Activated CD4-positive, alpha-beta T cell treated with anti-CD3 and anti-CD28 coated beads, Interleukin-2, amount 50 U/mL, for 48 hours (primary cell): ENCODE results near the gene DOK5.

Experiments
- DNase-seq, 2 experiments: peaks; one replicate each; pipeline ENCODE4 v3.0.0-alpha.2; 2020

Gene DOK5

DNA sequence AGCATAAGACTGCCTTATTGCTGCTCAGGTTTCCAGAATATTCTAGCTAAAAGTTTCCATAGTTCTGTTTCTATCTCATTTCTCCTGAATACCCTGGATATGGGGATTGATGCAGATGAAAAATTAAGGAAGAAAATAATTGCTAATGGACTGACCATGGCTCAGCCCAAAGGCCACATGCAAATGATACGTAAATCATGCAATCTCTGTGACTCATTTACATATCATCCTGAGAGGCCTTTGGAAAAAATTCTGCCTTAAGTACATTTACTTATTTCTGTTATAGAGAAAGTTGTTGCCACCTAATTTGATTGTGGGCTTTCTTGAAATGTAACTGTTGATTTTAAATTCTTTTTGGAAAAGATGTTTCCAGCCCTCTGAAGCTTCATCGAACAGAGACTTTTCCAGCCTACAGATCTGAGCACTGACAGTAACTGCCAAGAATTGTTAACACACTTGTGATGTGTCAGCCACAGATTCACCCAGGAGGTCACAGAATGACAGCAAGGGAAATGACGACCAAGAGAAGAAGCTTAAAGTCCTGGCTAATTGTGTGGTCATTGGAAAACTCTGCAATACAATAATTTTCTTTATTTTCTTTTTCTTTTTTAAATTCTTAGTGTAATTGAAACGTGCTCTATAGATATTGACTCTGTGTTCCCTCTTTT lies 174.8 kb downstream of the DOK5 start:
- no peak for DNase-seq

DNA sequence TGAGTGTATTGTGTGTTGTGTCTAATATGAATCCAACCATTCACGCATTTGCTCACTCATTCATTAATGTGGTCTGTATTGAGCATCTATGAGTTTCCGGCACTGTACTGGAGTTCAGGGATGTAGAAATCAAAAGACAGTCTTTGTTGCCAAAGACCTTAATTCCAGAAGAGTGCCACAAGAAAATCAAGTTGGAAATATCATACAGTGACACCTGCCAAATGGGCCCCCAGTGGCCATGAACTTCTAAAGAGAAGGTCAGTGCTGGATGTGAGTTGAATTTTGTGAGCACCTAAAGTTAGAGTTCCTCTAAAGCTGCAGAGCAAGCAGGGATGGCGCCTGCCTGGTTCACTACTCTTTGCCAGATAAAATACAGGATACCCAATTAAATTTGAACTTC lies 175.9 kb downstream of the DOK5 start:
- DNase-seq: no peak

DNA sequence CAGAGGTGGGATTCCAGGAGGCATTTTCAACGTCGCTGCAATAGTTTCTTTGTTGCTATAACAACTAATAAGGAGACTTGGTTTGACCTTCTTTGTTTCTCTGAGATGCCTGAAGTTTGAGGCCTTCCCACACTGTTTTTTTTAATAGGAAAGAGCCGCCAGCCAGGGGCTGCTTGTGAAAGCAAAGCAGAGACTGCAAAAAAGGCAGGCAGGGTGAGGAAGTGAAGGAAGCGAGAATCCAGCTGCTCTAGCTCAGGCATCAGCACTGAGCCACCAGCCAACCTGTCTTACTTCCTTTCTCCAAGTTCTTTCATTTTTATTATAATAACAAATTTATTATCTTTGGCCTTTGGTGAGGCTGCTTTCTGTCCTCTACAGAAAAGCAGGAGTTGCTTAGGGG lies 179.1 kb downstream of the DOK5 start:
- DNase-seq: no peak

DNA sequence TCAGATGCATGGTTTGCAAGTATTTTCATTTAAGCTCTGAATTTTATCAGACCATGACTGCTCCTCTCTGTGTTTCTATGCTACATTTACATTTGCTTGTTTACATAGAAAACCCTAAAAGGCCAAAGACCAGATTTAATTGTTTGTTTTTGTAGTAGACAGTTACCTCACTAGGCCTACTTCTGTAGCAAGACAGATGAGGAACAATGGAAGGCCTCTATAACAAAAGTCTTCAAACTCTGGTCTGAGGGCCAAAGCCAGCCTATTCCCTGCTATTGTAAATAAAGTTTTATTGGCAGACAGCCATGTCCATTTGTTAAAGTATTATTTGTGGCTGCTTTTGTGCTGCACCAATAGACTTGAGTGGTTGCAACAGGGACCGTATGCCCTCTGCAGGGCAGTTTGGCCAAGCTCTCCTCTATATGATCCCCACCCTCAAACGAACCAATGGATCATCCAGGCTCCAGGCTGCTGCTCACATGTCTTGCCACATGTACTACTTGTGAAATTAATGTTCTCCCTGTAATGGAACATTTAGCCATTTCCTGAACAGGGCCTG lies 182.0 kb downstream of the DOK5 start:
- no peak for DNase-seq

DNA sequence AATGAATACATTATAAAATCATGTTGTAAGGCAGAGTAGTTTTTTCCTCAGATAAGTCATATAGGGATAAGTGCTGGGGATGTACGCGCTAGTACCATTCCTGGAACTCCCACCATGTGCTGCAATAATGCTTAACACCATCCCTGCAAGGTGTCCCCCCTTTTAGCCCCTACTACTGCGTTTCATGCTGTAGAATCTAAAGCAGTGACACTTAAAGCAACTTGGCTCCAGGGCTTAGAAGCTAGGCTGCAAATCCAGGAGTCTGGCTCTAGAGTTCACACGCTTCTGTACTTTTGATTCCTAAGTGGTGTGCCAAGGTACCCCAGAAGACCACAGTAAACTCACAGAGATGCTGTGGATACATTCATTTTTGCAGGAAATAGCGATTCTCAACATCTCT lies 183.1 kb downstream of the DOK5 start:
- no peak for DNase-seq

DNA sequence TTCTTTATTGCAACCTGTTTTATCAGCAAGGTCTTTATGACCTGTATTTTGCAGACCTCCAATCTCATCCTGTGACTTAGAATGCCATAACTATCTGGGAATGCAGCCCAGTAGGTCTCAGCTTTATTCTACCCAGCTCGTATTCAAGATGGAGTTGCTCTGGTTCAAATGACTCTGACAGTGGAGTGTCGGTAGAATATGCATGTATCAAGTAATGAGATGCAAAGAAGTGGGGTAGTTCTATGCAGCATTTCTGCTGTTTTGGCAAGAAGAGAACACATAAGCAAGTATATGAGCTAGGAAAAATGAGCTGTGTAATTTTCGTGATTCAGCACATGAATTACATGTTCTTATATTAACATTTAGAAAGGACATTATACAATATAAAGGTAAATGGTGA lies 185.9 kb downstream of the DOK5 start:
- DNase-seq: no peak

DNA sequence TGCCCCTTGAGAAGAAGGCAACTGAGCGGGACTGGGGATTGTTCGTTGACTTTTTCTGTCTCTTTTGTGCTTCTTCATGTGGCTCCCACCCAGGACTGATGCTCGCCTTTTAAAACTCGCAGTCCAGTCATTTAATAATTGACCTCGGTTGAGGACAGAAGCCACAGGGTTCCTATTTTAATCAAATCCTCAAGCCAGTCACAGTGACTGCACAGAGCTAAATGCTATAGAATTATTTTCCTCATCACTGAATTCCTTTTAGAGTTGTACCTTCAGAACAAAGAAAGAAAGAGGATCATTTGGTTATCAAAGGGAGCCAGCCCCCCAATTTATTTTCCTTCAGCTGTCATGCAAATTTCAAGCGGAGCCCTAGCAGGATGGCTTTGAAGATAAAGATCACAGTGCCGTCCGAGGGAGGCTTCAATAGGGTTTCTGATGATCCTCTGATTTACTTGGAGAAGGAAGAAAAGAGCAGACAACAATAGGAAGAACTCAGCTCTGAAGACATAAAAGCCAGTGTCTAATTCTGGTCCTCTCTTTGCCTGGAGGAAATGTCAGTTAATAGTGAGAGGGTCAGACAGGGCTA lies 186.6 kb downstream of the DOK5 start:
- no peak for DNase-seq

DNA sequence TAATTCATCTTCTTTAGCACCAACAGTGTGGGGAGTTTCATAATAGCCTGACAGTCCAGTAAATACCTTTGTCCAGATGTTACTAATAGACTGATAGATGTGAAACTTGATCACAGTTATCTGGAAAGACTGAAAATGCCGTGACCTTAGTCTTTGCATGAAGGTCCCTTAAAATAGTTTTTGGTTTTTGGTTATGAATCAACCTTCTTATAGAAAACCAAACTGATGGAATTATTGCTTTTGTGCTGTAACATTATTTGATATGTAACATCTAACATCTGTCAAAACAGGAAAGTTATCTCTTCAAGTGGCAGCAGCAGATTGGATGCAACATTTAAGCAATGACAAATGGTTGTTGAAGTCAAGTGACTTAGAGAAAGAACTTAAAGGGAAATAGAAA lies 190.4 kb downstream of the DOK5 start:
- no peak for DNase-seq

DNA sequence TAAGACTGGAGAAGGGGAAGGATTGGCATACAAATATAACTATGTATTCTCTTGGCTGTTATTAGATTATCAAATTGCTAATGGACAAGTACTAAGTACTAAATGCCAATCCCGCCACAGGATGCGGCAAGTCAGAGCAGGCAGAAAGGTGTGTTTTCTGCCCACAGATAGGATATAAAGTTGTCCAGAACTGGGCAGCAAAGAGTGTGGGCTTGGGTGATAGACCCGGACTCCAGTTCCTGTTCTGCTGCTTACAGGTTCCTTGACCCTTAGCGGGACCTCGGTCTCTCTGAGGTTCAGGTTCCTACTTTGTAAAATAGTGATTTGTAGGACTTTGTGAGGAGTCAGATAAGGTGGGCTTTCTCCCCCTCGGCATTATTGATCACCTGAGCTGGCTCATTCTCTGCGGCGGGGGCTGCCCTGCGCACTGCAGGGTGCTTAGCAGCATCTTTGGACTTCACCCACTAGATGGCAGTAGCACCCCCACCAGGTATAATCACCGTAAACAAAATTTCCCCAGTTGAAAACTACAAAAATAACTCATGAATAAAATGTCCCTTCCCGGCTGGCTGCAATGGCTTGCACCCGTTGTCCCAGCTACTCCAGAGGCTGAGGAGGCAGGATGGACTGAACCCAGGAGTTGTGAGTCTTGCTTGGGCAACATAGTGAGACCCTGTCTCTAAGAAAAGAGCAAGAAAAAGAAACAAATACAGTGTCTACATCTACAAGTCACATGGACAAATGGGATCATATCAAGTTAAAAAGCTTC lies 193.1 kb downstream of the DOK5 start:
- peak; percentile 29 to 43 for DNase-seq

DNA sequence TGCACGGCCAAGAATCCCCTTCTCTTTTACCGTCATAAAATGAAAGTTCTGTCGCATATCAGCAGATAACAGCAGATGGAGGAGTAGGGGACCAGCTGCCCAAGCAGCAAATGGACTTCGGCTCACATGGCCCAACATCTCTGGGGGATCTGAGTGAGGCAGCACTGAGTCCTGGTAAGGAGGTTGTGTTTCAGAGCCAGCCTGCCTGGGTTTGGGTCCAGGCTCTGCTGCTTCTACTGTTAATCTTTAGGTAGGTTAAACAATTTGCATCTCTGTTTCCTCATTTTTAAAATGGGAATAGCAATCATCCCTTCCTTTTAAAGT lies 193.6 kb downstream of the DOK5 start:
- DNase-seq: no peak

DNA sequence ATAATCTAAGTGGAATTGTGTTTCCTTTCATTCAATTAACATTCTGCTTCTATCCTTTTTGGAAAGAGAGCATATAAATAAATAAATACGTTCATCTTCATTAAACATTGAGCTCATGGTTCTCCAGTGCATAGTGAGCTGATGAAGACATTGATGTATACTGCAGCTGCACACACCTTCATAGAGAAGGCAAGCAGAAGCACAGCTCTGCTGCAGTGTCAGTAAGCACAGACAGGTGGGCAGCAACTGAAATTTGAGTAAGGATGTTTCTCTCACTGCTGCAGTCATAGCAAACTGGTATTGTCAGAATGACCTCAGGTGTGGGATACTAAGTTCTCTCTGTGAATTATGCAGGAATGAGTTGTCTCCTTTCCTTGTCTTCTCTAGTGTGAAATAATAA lies 202.9 kb downstream of the DOK5 start:
- DNase-seq: no peak

DNA sequence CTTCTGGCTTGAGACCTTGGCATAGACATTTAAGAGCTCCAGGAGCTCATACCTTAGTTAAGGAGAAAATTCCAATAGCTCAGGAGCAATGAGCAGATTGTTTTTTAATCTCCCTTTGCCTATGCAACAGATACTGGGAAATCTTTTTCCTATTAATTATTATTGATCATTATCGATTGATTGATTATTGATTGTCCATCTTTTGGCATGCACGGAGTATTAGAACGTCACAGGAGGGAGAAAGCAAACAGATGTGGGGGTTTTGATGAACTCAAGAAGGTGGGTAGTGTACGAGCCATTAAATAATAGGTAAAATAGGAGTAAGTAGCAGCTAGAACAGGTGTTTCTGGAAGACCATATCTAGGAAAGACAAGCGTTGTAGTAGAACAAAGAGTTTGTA lies 205.0 kb downstream of the DOK5 start:
- no peak for DNase-seq

DNA sequence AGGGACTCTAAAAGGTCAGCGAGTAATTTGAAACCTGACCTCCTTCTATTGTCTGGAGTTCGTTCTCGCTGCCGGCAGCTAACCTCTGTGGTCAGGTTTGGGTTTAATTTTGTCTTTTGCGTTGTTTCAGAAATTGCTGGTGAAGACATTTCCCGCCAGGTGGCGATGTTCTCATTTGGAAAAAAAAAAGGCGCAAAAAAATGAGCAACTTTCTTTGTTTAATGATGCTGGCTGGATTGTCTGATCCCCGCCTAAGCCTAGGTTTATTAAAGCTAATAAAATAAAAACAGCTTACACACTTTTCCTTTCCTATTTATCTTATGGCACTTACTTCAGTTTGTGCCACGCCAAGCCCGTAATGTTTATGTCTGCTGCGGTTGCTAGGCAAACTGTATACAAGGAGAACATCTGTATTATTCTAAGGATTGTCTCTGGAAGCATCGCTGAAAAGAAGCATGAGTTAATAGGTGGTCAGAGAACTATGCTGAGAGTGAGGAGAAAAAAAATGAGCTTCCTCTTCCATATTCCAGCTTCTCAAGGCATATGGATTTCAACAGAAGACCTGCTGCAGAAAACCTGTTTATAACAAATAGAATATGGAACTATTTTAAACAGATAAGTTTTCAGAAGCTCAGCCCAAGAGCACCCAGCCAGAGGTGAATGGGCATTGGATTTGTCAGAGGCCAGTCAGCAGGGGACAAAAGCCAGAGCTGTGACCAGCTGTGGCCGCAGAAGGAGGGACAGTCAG lies 205.7 kb downstream of the DOK5 start:
- DNase-seq: peak; percentile 20 to 21

DNA sequence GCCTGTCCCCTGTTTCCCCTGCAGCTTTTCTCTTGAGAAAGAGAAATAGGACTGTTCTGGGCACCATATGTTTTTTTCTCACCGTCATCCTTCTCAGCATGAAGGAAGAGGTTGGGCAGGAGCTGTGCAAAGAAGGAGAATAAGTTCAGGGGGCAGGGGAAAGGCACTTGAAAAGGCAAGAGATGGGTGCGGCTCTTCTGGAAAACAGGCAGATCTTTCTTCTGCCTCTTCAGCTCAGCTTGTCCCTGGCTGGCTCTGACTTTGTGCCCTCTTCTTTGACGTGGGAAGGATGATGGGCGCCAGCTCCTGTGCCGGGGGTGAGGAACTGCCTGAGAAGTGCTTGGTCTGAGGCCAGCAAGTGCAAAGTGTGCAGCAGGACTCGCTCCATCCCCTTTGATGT lies 206.5 kb downstream of the DOK5 start:
- DNase-seq: no peak

DNA sequence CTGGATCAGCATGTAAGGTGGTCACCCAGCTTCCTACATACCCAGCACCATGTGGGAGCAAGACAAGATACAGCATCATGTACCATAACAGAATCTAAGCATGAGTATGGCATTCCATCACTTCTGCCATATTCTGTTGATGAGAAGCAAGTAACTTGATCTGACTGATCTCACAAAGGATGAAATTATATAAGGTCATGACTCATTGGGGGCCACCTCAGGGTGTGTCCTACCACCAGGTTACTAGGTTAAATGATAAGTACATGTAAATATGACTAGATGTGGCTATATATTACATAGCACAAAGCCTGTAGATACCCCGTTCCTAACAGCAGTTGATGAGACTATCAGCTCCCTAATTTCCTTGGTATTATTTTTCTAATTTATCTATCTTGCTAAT lies 213.1 kb downstream of the DOK5 start:
- DNase-seq: no peak

DNA sequence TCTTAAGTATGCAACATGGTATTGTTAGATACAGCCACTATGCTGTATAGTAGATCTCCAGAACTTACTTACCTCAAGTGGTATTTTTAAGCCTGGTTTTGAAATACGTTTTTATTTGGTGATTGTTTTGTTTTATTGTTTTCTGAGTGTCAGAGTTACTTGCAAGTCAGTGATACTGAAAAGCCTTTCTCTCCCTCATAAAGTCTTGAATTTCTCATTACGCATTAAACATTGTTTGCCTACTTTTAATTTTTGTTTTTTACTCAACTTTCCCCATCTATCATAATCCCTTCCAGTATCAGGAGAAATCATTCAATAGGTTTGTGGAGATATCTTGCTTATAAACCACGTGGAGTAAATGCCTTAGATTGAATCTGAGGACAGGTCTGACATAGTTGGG lies 214.9 kb downstream of the DOK5 start:
- DNase-seq: no peak

DNA sequence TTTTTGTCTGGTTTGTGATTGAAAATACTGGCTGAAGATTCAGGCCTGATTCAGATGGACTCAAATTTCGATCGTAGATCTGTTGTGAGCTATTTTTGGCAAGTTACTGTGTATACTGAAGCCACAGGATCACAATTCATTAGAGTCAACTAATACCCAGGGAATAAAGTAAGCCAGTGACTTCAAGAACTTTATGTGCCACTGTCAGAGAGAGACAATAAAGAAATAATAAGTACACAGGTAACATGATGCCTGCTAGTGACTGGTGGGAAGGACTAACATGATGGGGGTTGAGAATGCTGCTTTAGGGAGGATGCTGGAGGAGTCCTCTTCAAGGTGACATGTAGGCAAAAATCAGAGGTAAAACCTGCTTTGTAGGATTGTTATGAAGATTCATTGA lies 215.9 kb downstream of the DOK5 start:
- DNase-seq: no peak

DNA sequence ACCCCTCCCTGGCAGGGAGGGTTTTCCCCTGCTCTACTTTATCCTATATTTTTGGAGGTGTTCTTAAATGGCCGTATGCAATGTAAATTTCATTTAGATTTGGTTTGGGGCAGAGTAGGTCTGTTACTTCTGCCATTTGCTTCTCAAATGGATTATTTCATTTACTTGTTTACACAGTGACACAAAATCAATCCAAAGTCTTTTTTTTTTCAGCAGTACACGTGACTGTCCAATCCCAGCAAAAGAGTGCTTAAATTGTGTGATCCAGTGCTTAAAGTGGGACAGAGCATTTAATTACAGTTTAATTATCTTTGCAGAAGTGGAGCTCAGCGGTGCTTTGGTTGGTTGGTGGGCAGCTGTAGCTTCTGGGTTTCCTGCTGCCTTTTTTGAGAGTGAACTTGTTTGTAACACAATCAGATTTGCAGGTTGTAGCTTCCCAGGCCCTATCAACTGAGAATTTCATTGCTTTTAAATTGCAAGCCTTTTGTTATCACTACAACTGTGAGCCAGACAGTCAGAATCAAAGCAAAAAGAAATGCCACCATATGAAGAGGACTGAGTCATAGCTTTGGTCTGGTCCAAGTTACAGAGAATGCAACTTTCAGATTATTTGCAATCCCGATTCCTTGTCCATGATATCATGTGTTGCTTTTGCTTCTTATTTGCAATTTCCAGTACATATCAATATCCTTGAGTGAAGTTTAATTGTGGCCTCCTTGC lies 216.9 kb downstream of the DOK5 start:
- no peak for DNase-seq

DNA sequence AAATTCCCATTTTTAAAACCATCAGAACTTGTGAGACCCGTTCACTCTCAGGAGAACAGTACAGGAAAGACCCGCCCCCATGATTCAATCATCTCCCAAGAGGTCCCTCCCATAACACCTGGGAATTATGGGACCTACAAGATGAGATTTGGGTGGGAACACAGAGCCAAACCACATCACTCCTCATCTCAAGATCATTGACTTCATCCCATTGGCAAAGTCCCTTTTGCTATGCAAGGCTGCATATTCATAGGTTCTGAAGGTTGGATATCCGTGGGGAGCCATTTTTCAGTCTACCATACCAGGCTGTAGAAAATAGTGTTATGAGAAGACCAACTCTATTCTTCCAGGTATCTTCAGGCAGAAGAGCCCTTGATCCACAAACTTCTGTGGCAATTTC lies 219.1 kb downstream of the DOK5 start:
- DNase-seq: no peak

DNA sequence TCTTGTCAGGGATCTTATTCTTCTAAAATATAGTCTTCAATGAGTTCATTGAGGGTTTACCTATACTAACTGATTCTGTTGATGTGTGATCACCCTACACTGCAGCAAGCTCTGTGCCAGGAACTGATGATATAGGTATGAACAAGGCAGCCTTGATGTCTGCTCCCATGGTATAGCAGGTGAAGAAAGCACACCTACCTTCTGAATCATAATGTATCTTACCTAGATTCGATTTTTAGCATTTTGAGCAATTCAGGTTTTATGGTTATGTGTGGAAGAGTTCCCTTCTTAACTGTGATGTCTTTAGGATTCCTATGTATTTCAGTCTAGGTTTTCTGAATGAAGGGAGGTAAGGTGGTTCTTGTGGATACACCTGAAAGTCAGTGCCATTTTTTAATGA lies 223.0 kb downstream of the DOK5 start:
- DNase-seq: no peak
